OCI-LY3 (cell line): ENCODE results near the gene PLSCR4.

Experiments used
- H2AFZ ChIP-seq: fragments of 200-600, 300-600 bp; shearing (Covaris generic); 2 replicates; pipeline ENCODE4 v1.6.0; 2014; ENCODE audit warnings: antibody characterized with exemption, low read depth, low read length
- H3K27ac ChIP-seq: fragments of 200-600, 300-600 bp; sonication (generic); 2 replicates; pipeline ENCODE4 v1.5.1; 2014; ENCODE audit warnings: mild to moderate bottlenecking, low read length, moderate library complexity, mixed read lengths
- H3K27me3 ChIP-seq: fragments of 200-600, 300-600 bp; sonication (generic); 2 replicates; pipeline ENCODE4 v1.6.1; 2014; ENCODE audit warnings: low read depth, low read length, mixed read lengths
- H3K36me3 ChIP-seq: fragments of 200-600, 300-600 bp; sonication (generic); replicated peaks from 2 replicates; pipeline ENCODE3; 2014; ENCODE audit warnings: low read depth, low read length, mixed read lengths
- H3K4me1 ChIP-seq: fragments of 300-600, 200-600 bp; sonication (generic); 2 replicates; pipeline ENCODE4 v1.6.1; 2014; ENCODE audit warnings: low read length, mixed read lengths
- H3K4me2 ChIP-seq: fragments of 200-600, 300-600 bp; sonication (generic); 2 replicates; pipeline ENCODE4 v1.6.1; 2014; ENCODE audit warnings: low read length, mixed read lengths
- H3K4me3 ChIP-seq: fragments of 300-600, 200-600 bp; sonication (generic); 2 replicates; pipeline ENCODE4 v1.5.1; 2014; ENCODE audit warnings: antibody characterized with exemption, mild to moderate bottlenecking, low read length, moderate library complexity
- H3K79me2 ChIP-seq: fragments of 300-600, 200-600 bp; shearing (Covaris generic); 2 replicates; pipeline ENCODE4 v1.6.1; 2014; ENCODE audit warnings: mild to moderate bottlenecking, low read length, mixed read lengths
- H3K9ac ChIP-seq: fragments of 300-600, 200-600 bp; shearing (Covaris generic); 2 replicates; pipeline ENCODE4 v1.6.0; 2014; ENCODE audit warnings: mild to moderate bottlenecking, low read length, moderate library complexity
- H3K9me3 ChIP-seq: fragments of 200-600, 300-600 bp; shearing (Covaris generic); 2 replicates; pipeline ENCODE4 v1.6.1; 2014; ENCODE audit warnings: low read length, mixed read lengths; ENCODE audit not compliant: insufficient read depth
- H4K20me1 ChIP-seq: fragments of 200-600, 300-600 bp; sonication (generic); 2 replicates; pipeline ENCODE4 v1.6.1; 2016; ENCODE audit warnings: low read length, mixed read lengths; ENCODE audit not compliant: insufficient read depth
- CTCF ChIP-seq: fragments of 200-600, 300-600 bp; sonication (generic); IDR thresholded peaks from 2 replicates; pipeline ENCODE4 v1.5.1; 2014; ENCODE audit warnings: antibody characterized with exemption, low read length, low read depth
- EZH2phosphoT487 ChIP-seq: fragments of 200-600 bp; shearing (Covaris generic); IDR thresholded peaks from 2 replicates; pipeline ENCODE4 v1.6.1; 2018; ENCODE audit warnings: antibody characterized with exemption, mixed run types, low read depth

The PLSCR4 gene

GRCh38 chr3:146164506-146164905 is 86.4 kb downstream of the PLSCR4 start:
- no peaks in the 10 kb centered on the region for H3K9me3 ChIP-seq
- H3K36me3 ChIP-seq = no peaks in the 10 kb centered on the region
- no peak overlapping the region for H3K4me2 ChIP-seq
- H3K4me3 ChIP-seq = no peak overlapping the region
- H3K27ac ChIP-seq = no peak overlapping the region
- TF ChIP-seq CTCF (no peak), EZH2phosphoT487 (no peak)
- no peak overlapping the region for H3K9ac ChIP-seq
- no peaks in the 10 kb centered on the region for H3K27me3 ChIP-seq
- no peaks in the 10 kb centered on the region for H3K79me2 ChIP-seq
- H3K4me1 ChIP-seq = no peaks in the 10 kb centered on the region
- no peaks in the 10 kb centered on the region for H4K20me1 ChIP-seq
- H2AFZ ChIP-seq = no peak overlapping the region

GRCh38 chr3:146164071-146164470 is 86.8 kb downstream of the PLSCR4 start:
- Histone ChIP-seq H3K36me3 (no peaks in the 10 kb centered on the region), H3K4me3 (no peak overlapping the region), H2AFZ (no peak overlapping the region), H3K4me2 (no peak overlapping the region), H3K79me2 (no peaks in the 10 kb centered on the region), H3K4me1 (no peaks in the 10 kb centered on the region), H3K9me3 (no peaks in the 10 kb centered on the region), H4K20me1 (no peaks in the 10 kb centered on the region), H3K9ac (no peak overlapping the region), H3K27ac (no peak overlapping the region), H3K27me3 (no peaks in the 10 kb centered on the region)
- TF ChIP-seq EZH2phosphoT487 = no peak
- TF ChIP-seq CTCF = no peak

GRCh38 chr3:146163584-146163983 is 87.3 kb downstream of the PLSCR4 start:
- no peaks in the 10 kb centered on the region for H3K9me3 ChIP-seq
- no peaks in the 10 kb centered on the region for H3K79me2 ChIP-seq
- no peak for TF ChIP-seq CTCF
- TF ChIP-seq EZH2phosphoT487 = no peak
- no peak overlapping the region for H3K9ac ChIP-seq
- no peak overlapping the region for H3K4me3 ChIP-seq
- no peak overlapping the region for H2AFZ ChIP-seq
- H3K4me1 ChIP-seq = no peaks in the 10 kb centered on the region
- H4K20me1 ChIP-seq = no peaks in the 10 kb centered on the region
- H3K4me2 ChIP-seq = no peak overlapping the region
- H3K36me3 ChIP-seq = no peaks in the 10 kb centered on the region
- no peak overlapping the region for H3K27ac ChIP-seq
- no peaks in the 10 kb centered on the region for H3K27me3 ChIP-seq

GRCh38 chr3:146162561-146162960 is 88.3 kb downstream of the PLSCR4 start:
- H3K27ac ChIP-seq = no peak overlapping the region
- no peaks in the 10 kb centered on the region for H3K36me3 ChIP-seq
- H2AFZ ChIP-seq = no peak overlapping the region
- no peaks in the 10 kb centered on the region for H3K27me3 ChIP-seq
- H3K9me3 ChIP-seq = no peaks in the 10 kb centered on the region
- no peaks in the 10 kb centered on the region for H3K4me1 ChIP-seq
- TF ChIP-seq EZH2phosphoT487 (no peak), CTCF (no peak)
- no peak overlapping the region for H3K9ac ChIP-seq
- no peaks in the 10 kb centered on the region for H4K20me1 ChIP-seq
- H3K79me2 ChIP-seq = no peaks in the 10 kb centered on the region
- H3K4me2 ChIP-seq = no peak overlapping the region
- H3K4me3 ChIP-seq = no peak overlapping the region
